IPS DF 6.9 (cell line): ENCODE data around the gene HBB.

Source experiments
- DNase-seq: peaks from one replicate; pipeline ENCODE4 v3.0.0-alpha.2; 2013; ENCODE audit warnings: low read depth, low spot score
- H3K27ac ChIP-seq: one replicate; pipeline ENCODE4 v1.5.1; 2013; ENCODE audit warnings: low read length, control low read depth
- H3K27me3 ChIP-seq: 2 replicates; pipeline ENCODE4 v1.6.1; 2013; ENCODE audit warnings: mild to moderate bottlenecking, low read length; ENCODE audit not compliant: control insufficient read depth, insufficient read depth
- H3K36me3 ChIP-seq: 2 replicates; pipeline ENCODE4 v1.6.1; 2013; ENCODE audit warnings: low read length; ENCODE audit not compliant: control insufficient read depth, insufficient read depth
- H3K4me1 ChIP-seq: 2 replicates; pipeline ENCODE4 v1.6.1; 2013; ENCODE audit warnings: low read length; ENCODE audit not compliant: control insufficient read depth, insufficient read depth
- H3K4me3 ChIP-seq: 2 replicates; pipeline ENCODE4 v1.5.1; 2013; ENCODE audit warnings: mild to moderate bottlenecking, low read length
- H3K9me3 ChIP-seq: 2 replicates; pipeline ENCODE4 v1.6.1; 2013; ENCODE audit warnings: low read length, inconsistent platforms; ENCODE audit not compliant: control insufficient read depth, insufficient read depth
- WGBS: extraction: QIAGEN DNeasy Blood & Tissue Kit; methylation state at CpG from one replicate; pipeline ENCODE4 v1.1.7; 2013; ENCODE audit warnings: mixed read lengths, missing lambda C conversion rate; ENCODE audit not compliant: insufficient read length, insufficient coverage; 5-methylcytosine and 5-hydroxymethylcytosine counted together

Gene HBB

DNA sequence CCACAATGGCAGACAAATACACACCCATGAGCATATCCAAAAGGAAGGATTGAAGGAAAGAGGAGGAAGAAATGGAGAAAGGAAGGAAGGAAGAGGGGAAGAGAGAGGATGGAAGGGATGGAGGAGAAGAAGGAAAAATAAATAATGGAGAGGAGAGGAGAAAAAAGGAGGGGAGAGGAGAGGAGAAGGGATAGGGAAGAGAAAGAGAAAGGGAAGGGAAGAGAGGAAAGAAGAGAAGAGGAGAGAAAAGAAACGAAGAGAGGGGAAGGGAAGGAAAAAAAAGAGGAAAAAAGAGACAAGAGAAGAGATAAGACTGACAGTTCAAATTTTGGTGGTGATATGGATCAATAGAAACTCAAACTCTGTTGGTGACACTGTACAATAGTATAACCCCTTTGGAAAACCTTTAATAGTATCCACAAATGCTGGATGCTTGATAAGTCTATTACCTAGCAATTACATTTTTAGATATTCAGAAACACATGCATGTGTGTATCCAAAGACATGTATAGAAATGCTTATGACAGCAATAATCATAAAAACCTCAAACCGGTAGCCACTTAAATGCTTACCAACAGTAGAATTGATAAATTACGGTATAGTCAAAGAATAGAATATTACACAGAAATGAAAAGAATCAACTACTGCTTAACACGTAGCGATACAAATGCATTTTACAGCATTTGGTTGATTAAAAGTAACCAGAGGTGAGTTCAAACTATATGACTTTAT lies 8.7 kb upstream of the HBB start:
- DNase-seq: no peak
- no peaks in the 10 kb centered on the region for H3K9me3 ChIP-seq
- H3K27ac ChIP-seq: no peak overlapping the region
- WGBS: no CpG with 5 or more reads among the region's 5 CpGs
- no peaks in the 10 kb centered on the region for H3K27me3 ChIP-seq
- no peaks in the 10 kb centered on the region for H3K36me3 ChIP-seq
- no peak overlapping the region for H3K4me3 ChIP-seq
- no peaks in the 10 kb centered on the region for H3K4me1 ChIP-seq

DNA sequence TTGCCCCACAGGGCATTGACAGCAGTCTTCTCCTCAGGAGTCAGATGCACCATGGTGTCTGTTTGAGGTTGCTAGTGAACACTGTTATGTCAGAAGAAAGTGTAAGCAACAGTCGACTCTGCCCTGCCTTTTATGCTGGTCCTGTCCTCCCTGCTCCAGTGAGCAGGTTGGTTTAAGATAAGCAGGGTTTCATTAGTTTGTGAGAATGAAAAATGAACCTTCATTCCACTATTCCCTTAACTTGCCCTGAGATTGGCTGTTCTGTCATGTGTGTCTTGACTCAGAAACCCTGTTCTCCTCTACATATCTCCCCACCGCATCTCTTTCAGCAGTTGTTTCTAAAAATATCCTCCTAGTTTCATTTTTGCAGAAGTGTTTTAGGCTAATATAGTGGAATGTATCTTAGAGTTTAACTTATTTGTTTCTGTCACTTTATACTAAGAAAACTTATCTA lies 7.5 kb upstream of the HBB start, which contains the start of gene HBD:
Gene HBD, minus strand, starts transcription at position 103 of the 454 bp plus-strand sequence. Its CDS starts 50 bp downstream, at position 53.
- no peak within 1 kb of the TSS for H3K4me3 ChIP-seq
- WGBS: no CpG with 5 or more reads among the region's 2 CpGs
- no peak for DNase-seq

DNA sequence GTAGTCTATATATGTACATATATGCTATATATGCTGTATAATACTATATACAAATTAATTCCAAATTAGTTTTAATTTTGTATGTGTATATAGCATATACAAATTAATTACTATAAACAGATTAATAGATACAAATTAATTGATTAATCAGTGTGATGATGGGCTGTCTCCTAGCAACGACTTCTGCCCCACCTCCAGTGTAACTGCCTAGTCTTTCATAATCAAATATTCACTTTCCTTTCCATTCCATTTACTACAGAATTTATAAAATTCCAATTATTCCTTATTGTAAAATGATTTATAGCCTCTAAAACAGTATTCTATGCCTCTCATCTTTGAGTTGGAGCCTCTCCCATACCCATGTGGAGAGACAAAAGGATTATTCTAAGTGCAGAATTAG lies 6.4 kb upstream of the HBB start:
- H3K4me1 ChIP-seq: no peaks in the 10 kb centered on the region
- H3K4me3 ChIP-seq: no peak overlapping the region
- H3K36me3 ChIP-seq: no peaks in the 10 kb centered on the region
- H3K9me3 ChIP-seq: no peaks in the 10 kb centered on the region
- H3K27me3 ChIP-seq: no peaks in the 10 kb centered on the region
- no peak for DNase-seq
- no CpG with 5 or more reads among the region's 1 CpG for WGBS
- no peak overlapping the region for H3K27ac ChIP-seq

More for the DNA sequence above, 7.5 kb upstream of the HBB start, which contains the start of gene HBD:
- Histone ChIP-seq H3K27ac (no peak within 1 kb of the TSS), H3K9me3 (no peaks in the 10 kb centered on the region), H3K36me3 (no peaks in the 10 kb centered on the region), H3K4me1 (no peaks in the 10 kb centered on the region), H3K27me3 (no peaks in the 10 kb centered on the region)

DNA sequence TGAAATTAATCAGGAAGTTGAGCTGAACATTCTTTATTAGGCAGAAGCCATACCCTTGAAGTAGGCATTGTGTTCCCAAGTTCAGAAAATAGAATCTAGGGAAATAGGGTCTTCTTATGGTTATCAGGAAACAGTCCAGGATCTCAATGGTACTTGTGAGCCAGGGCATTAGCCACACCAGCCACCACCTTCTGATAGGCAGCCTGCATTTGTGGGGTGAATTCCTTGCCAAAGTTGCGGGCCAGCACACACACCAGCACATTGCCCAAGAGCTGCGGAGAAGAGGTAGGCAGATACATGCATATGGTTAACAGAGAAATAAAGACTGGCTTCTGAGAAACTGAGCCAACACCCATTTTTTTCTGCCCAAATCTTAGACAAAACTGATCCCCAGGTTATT lies 6.0 kb upstream of the HBB start:
- no CpG with 5 or more reads among the region's 2 CpGs for WGBS
- no peak for DNase-seq
- no peaks in the 10 kb centered on the region for H3K4me1 ChIP-seq

DNA sequence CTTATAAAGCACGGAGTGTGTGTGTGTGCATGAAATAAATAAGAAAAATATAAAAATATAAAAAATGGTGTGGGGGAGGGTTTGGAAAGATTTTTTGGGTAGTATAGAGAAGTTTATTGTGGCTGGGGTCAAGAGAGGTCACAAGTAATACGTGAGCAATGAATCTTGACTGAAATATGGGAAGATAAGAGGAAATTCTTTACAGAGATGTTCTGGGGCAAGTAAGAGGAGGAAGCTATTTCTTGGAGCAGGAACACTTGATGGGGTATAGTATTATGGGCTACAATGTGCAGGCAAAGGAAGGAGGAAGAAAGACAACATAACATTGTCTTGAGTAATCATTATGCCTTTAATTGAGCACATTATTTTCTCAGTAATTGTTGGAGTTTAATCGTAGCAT lies 5.3 kb upstream of the HBB start:
- H3K36me3 ChIP-seq: no peaks in the 10 kb centered on the region
- no peaks in the 10 kb centered on the region for H3K9me3 ChIP-seq
- no peak overlapping the region for H3K27ac ChIP-seq
- DNase-seq: no peak
- H3K4me1 ChIP-seq: no peaks in the 10 kb centered on the region
- H3K27me3 ChIP-seq: no peaks in the 10 kb centered on the region
- no peak overlapping the region for H3K4me3 ChIP-seq
- 100% methylated on average over 2 of the region's 3 CpGs for WGBS

More for the DNA sequence above, 6.0 kb upstream of the HBB start:
- no peaks in the 10 kb centered on the region for H3K27me3 ChIP-seq
- no peak overlapping the region for H3K4me3 ChIP-seq
- no peaks in the 10 kb centered on the region for H3K9me3 ChIP-seq
- no peaks in the 10 kb centered on the region for H3K36me3 ChIP-seq
- no peak overlapping the region for H3K27ac ChIP-seq

DNA sequence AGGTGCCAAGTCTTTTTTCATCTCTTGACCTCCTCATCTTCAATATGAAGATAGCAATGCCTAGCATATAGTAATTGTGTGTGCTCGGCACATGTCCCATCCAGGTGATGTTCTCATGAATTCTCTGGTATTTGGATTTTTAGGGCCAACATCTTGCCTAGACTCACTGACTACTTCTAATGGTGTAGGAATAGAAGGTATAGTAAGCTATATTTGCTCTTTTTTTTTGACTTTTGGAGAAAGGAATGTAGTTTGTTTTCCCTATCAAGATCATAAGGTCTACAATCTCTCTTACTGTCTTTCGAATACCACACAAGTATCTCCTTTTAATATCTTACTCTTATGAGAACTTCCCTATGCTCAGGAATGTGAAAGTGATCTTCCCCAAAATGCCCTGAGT lies 4.2 kb upstream of the HBB start:
- Histone ChIP-seq H3K36me3 (no peaks in the 10 kb centered on the region), H3K4me3 (no peak overlapping the region), H3K27me3 (no peaks in the 10 kb centered on the region), H3K27ac (no peak overlapping the region), H3K9me3 (no peaks in the 10 kb centered on the region), H3K4me1 (no peaks in the 10 kb centered on the region)
- WGBS: no CpG with 5 or more reads among the region's 2 CpGs
- no peak for DNase-seq

DNA sequence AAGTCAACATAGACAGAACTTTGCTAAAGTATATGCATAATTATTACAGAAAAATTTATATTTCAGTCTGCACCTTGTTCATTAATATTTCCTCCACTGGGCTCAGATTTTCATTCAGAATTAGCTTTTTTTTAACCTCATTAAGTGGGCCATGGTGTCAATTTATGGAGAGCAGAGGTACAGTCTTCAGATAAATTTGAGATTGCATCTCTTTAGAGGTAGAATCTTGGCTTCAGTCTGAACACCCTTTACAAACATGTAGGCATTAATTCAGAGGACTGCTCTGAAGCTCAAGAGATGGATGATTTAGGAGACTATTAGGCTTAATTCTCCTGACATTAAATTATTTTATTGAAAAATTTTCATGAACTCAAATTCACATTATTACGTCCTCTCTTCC lies 3.4 kb upstream of the HBB start:
- no peaks in the 10 kb centered on the region for H3K4me1 ChIP-seq
- no peak overlapping the region for H3K4me3 ChIP-seq
- H3K36me3 ChIP-seq: no peaks in the 10 kb centered on the region
- no peaks in the 10 kb centered on the region for H3K9me3 ChIP-seq
- no peak overlapping the region for H3K27ac ChIP-seq
- WGBS: 100% methylated on average over 1 of the region's 1 CpG
- no peak for DNase-seq
- H3K27me3 ChIP-seq: no peaks in the 10 kb centered on the region

DNA sequence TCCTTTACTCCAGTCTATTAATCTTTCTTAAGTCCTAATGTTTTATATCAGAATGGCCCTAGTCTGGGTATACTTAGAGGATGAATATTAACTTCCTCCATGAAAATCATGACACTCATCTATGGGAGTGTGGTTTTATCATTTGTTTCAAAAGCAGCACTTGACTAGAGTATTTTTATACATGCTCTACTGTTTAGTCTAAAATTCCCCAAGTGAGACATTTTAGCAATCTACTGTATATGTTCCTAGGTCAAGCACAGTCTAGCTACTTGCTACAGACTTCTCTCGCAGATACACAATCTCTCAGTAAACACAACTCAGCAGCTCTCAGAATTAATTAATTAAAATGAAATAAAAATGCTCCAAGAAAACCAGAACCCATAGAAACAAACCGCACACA lies 2.9 kb upstream of the HBB start:
- Histone ChIP-seq H3K27me3 (no peaks in the 10 kb centered on the region), H3K4me1 (no peaks in the 10 kb centered on the region), H3K27ac (no peak overlapping the region), H3K36me3 (no peaks in the 10 kb centered on the region), H3K4me3 (no peak overlapping the region), H3K9me3 (no peaks in the 10 kb centered on the region)
- no peak for DNase-seq
- no CpG with 5 or more reads among the region's 2 CpGs for WGBS

DNA sequence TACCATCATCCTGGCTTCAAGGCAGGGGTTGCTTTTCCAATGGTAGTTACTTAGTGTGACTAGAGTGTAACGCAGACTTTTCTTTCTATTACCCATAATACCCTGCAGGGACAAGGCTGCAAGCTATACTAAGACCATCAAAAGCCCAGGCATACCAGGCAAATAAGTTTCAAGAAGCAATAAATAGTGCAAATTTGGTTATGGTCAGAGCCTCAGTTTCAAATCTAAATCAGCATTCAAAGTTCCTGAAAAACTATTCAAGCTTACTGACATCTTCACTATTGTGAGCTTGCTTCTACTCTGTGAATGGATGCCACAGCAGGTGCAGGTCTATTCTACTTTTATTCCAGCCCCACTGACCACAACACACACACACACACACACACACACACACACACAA lies 2.5 kb upstream of the HBB start:
- no peak for DNase-seq
- Histone ChIP-seq H3K27me3 (no peaks in the 10 kb centered on the region), H3K4me3 (no peak overlapping the region), H3K27ac (no peak overlapping the region), H3K4me1 (no peaks in the 10 kb centered on the region), H3K36me3 (no peaks in the 10 kb centered on the region), H3K9me3 (no peaks in the 10 kb centered on the region)
- no CpG with 5 or more reads among the region's 1 CpG for WGBS

DNA sequence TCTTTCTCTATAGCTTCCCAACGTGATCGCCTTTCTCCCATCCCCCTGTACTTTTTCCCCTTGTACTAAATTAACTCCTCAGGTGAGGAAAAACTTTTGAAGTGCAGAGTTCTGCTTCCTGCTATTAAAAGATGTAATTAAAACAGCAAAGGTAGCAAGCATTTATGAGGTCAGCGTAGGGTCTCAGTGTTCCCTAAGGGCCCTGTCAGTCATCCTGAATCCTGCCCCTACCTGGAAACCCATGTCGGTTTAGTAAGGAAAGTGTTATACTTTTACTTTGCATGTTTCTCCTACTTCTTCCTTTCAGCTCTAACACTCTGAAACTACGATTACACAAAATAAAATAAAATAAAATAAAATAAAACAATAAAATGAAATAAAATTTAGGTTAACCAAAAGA lies 1.3 kb upstream of the HBB start:
- Histone ChIP-seq H3K9me3 (no peaks in the 10 kb centered on the region), H3K4me3 (no peak overlapping the region), H3K36me3 (no peaks in the 10 kb centered on the region), H3K27ac (no peak overlapping the region), H3K27me3 (no peaks in the 10 kb centered on the region), H3K4me1 (no peaks in the 10 kb centered on the region)
- no peak for DNase-seq
- 100% methylated on average over 2 of the region's 5 CpGs for WGBS

DNA sequence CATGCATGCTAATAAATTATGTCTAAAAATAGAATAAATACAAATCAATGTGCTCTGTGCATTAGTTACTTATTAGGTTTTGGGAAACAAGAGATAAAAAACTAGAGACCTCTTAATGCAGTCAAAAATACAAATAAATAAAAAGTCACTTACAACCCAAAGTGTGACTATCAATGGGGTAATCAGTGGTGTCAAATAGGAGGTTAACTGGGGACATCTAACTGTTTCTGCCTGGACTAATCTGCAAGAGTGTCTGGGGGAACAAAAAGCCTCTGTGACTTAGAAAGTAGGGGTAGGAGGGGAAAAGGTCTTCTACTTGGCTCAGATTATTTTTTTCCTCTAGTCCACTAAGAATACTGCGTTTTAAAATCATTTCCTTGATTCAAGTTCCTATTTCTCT lies 810 bp upstream of the HBB start:
- no peak for DNase-seq
- Histone ChIP-seq H3K4me3 (no peak overlapping the region), H3K36me3 (no peaks in the 10 kb centered on the region), H3K27me3 (no peaks in the 10 kb centered on the region), H3K4me1 (no peaks in the 10 kb centered on the region), H3K9me3 (no peaks in the 10 kb centered on the region), H3K27ac (no peak overlapping the region)
- no CpG with 5 or more reads among the region's 1 CpG for WGBS
